GM12892 (cell line): ENCODE results near the gene CTU1.

Experiments
- DNase-seq: peaks from one replicate; pipeline ENCODE4 v3.0.0; 2011; ENCODE audit not compliant: insufficient read length
- FAIRE-seq: peaks from 2 replicates; lab custom pipeline; 2011; peaks lifted over from hg19 to GRCh38; lab: Jason Lieb, UNC
- POLR2A ChIP-seq: IDR thresholded peaks from 2 replicates; pipeline ENCODE4 v1.6.1; 2011; ENCODE audit warnings: low read depth, low read length, control low read depth
- POLR2AphosphoS5 ChIP-seq: IDR thresholded peaks from 2 replicates; pipeline ENCODE4 v1.6.1; 2011; ENCODE audit warnings: low read depth, low read length, control low read depth
- TAF1 ChIP-seq: IDR thresholded peaks from 2 replicates; pipeline ENCODE4 v1.6.1; 2011; ENCODE audit warnings: low read depth, mild to moderate bottlenecking, control low read depth, low read length, borderline replicate concordance

CTU1 gene

DNA sequence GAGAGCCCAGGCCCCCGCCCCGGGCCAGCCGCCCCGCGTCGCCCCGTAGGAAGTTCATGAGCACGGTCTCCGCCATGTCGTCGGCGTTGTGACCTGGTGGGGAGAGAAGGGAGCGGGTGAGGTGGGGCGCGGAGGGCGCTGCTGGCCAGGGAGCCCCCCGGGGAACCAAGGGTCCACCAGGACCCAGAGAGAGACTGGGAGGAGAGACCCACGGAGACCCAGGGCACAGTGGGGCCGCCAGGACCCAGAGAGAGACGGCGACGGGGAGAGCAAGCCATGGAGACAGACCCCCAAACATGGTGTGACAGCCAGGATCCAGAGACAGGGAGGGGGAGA is 9.2 kb downstream of the CTU1 start:
- no peak for FAIRE-seq
- TF ChIP-seq POLR2A (no peak), POLR2AphosphoS5 (no peak), TAF1 (no peak)
- no peak for DNase-seq

DNA sequence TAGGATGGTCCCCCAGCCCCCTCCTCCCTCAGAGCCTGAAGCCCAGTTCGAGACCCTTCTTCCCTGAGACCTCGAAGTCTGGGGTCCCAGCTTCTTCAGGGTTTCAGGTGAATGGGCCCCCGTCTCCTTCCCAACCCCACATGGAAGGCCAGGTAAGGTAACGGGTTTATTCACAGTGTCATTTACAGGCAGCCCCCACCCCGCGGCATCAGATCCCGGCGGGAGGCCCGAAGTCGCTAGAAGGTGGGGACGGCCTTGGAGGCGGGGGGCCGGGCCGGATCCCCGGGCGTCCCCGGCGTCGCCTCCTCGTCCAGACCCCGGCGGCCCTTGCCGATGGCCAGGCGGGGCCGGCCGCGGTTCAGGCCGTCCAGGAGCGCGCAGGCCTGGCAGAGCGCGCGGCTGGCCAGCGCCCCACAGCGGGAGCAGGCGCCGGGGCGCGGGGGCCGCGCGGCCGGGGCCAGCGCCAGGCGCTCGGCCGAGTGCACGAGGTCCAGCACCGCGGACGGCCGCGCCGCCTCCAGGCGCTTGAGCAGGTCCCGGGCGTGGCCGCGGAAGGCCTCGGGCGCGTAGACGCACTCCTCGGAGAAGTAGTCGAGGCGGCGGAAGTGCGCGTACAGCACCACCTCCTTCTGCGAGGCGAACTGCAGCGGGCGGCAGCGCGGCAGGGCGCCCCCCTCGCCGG is 9.7 kb downstream of the CTU1 start:
- FAIRE-seq (no peak), DNase-seq (no peak)
- TF ChIP-seq POLR2AphosphoS5, result no peak

DNA sequence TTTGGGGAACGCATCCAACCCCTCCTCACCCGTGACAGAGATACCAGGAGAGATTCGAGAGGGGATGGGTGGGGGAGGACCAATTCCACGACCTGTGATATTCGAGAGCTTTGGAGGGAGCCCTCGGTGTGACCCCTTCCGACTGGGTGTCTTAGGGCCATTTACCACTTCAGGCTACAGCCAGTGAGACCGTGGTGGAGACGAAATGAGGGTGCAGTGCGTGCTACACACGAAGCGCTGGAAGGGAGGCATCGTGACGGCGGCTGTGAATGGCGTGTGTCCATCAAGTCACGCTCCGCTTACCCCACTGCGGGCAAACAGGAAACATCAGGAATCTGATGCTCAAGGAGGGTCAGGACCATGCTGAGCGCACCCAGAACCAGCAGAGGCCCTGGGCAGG is 10.4 kb downstream of the CTU1 start:
- FAIRE-seq (no peak), DNase-seq (no peak)
- TF ChIP-seq TAF1 (no peak), POLR2A (no peak), POLR2AphosphoS5 (no peak)

DNA sequence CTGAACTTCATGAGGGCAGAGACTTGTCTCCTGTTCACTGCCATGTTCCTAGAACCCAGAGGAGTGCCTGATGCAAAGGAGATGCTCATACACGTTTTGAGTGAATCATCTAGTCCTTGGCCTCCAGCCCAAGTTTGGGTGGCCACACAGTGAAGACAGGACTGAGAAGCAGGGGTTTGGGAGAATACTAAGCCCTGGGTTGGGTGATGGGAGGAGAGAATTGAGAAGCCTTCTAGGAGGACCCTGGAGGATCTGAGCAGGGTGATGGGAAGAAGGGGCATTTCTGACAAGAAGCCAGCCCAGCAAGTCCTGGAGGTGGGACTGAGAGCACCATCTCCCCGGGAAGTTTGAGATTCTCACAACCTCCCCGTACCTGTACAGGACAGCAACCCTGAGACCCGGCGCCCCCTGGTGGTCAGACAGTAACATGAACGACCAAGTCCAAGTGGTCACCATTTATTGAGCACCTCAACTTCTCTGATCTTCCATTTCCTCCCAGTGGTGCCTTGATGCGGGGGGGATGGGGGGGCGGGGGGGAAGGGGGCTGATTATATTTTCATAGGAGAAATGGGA is 11.0 kb downstream of the CTU1 start:
- no peak for FAIRE-seq
- peak; percentile 76 for DNase-seq
- no peak for TF ChIP-seq POLR2AphosphoS5
- no peak for TF ChIP-seq POLR2A
- TF ChIP-seq TAF1, result no peak

DNA sequence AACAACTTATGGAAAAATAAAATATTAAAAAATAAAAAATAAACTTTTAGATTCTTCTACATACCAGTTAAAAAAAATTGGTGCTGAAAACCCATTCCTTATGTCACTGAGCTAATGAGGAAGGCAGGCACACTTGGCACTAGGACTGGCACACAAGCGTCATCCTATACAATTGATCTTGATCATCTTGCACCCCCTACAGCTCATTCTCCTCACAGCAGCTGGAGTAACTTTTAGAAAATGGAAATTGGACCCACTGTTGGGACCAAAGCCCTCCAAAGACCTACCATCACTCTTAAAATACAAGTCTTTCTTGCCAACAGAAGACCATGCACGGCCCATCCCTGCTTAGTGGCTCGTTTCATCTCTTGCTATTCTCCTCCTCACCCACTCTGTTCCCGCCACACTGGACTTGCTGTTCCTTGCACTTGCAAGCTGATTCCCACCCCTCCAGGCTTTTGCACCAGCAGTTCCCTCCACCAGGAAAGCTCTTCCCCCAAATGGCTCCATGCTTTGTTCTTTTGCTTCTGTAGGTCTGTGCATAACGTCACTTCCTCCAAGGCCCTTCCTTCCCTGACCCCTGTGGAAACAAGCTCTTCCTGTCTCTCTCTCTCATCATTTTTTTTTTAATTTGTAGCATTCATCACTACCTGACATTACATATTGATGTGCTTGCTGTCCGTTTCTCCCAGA is 11.6 kb downstream of the CTU1 start:
- TF ChIP-seq POLR2A (no peak), POLR2AphosphoS5 (no peak), TAF1 (no peak)
- DNase-seq (no peak), FAIRE-seq (no peak)

DNA sequence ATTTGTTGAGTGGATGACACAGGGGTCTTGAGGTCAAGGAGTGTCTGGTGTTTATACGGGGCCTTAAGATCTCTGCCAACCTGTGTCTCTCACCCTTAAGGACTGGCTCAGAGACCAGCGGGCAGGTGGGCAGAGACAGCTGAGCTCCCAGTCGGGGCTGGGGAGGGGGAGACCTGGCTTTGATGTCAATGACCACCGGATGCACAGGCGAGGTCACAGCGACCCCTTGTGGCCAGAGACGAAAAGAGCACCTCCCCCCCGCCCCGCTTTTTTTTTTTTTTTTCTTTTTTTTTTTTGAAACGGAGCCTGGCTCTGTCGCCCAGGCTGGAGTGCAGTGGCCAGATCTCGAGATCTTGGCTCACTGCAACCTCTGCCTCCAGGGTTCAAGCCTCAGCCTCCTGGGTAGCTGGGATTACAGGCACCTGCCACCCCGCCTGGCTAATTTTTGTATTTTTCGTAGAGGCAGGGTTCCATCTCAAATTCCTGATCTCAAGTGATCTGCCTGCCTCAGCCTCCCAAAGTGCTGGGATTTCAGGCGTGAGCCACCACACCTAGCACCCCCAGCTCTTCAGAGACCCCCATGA is 13.4 kb downstream of the CTU1 start:
- TF ChIP-seq POLR2AphosphoS5, result no peak
- TF ChIP-seq TAF1, result no peak
- TF ChIP-seq POLR2A, result no peak
- DNase-seq (peak; percentile 58), FAIRE-seq (peak; percentile 69)

DNA sequence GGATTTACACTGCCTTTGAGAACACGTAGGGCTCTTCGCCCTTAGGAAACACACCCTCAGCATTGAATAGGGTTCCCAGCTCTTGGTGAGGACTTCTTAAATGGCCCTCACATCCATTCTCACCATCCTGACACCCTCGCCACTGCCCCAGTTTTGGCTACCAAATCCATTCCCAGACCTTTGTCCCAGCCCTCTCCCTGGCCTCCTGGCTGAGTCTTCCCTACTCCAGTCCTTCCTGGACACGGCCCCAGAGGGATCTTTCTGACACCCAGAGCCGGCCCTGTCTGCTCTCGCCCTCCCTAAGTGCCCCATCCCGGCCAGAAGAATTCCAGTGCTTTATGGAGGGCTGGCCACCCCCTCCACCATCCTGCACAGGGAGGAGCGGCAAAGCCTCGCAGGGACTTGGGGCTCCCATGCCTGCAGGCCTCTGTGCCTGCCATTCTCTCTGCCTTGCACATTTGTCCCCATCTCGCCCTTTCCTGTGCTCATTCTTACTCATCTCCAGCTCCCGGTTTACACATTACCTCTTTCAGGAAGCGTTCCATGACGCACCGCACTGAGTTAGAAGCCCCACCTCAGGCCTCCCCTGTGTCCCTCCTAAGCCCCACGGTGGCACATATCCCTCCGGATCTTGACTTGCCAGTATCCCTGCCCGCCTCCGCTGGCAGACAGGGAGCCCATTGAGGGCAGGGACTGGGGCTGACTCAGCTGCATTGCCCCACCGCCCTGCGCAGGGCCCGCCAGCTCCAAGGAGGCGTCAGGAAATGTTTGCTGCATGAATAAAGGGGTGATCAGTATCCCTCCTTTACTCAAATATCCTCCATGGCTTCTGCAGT is 14.5 kb downstream of the CTU1 start:
- DNase-seq (no peak), FAIRE-seq (no peak)
- TF ChIP-seq TAF1 (no peak), POLR2A (no peak), POLR2AphosphoS5 (no peak)

DNA sequence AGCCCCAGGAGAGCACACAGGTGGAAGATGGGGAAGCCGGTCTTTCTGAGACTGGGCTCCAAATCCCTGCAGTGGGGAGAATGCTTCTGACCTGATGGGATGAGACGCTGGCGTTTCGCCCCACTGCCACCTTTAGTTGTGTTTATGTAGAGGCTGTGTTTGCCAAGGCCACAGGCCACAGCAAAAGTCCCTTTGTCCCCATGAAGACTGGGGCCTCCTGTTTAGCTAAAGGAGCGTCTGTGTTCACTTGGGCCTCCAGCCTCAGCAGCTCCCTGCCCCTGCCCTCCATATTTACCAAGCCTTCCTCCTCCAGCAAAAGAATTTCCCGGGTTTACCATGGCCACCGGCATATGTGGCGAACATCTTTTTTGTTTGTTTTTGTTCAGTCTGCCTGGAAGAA is 15.1 kb downstream of the CTU1 start:
- DNase-seq (no peak), FAIRE-seq (no peak)
- TF ChIP-seq POLR2AphosphoS5, result no peak
- TF ChIP-seq POLR2A, result no peak
- TF ChIP-seq TAF1, result no peak

DNA sequence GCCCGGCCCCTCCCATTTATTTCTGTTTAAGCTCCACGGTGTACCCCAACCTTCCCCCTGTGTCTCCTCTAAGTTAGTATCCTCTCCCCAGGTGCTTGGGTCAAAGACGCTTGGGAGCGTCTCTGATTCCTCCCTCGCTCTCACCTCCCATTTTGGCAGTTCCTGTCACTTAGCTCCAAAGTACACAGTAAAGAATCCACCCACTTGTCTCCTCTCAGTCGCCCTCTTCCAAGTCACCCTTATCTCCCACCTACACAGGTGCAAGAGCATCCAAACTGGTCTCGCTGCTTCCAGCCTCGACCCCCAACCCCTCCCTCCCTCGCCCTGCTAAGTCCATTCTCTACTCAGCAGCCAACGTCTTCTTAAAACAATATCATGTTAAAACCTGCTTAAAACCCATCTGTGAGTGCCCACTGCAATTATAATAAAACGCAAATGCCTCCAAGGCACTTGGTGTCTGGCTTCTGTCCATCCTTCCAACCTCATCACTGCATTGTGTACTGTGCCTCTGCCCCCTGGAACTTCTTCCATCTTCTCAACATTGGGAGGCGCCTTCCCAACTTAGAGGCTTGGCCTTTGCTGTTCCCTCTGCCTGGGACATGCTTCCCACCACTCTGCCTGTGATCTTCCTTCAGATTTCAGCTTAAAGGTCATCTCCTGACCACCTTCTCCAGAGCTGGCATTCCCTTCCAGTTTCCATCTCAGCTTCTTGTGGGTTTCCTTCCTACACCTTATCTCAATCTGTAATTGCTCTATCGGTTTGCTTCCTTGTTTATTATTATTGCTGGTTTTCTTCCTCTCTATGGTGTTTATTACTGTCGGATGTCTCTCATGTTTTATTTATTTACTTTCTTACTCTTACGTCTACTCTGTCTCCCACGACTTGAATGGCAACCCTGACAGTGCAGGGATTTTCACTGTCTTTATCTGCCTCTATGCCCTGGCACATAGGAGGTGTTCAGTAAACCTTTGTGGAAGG is 16.0 kb downstream of the CTU1 start:
- TF ChIP-seq POLR2A, result no peak
- TF ChIP-seq TAF1, result no peak
- no peak for TF ChIP-seq POLR2AphosphoS5
- DNase-seq, result no peak
- FAIRE-seq, result no peak

DNA sequence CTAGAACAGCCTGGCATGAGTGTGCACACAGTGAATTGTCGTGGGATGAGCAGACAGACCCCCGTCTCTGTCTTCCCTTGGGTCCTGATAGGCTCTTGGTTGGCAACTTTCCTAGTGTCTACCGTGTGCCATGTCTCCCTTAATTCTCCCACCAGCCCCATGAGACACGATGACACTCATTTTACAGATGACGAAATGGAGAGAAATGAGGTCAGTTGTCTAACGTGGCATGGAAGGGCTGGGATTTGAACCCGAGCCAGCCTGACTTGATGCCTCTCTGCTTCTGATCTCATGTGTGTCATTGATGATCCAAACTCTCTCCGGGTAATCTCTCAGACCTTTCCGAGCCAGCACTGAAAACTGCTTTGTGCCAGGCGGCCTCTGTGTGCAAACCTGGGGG is 17.1 kb downstream of the CTU1 start:
- DNase-seq, result no peak
- no peak for FAIRE-seq
- TF ChIP-seq POLR2A (no peak), POLR2AphosphoS5 (no peak), TAF1 (no peak)
